NK-92 treated with Interleukin-12 subunit alpha and Interleukin-12 subunit beta, amount 100 ng/mL, for 24 hours (cell line): Measurements from ENCODE around the gene FAM184A.
"Not testable (repeated sequence)": the region's sequence is repeated elsewhere in the genome, so short reads cannot be mapped to it uniquely, and the experiment has no call there.

Experiments used
- DNase-seq: peaks from one replicate; lab custom pipeline; 2025; lab: John Stamatoyannopoulos, UW

FAM184A gene

DNA sequence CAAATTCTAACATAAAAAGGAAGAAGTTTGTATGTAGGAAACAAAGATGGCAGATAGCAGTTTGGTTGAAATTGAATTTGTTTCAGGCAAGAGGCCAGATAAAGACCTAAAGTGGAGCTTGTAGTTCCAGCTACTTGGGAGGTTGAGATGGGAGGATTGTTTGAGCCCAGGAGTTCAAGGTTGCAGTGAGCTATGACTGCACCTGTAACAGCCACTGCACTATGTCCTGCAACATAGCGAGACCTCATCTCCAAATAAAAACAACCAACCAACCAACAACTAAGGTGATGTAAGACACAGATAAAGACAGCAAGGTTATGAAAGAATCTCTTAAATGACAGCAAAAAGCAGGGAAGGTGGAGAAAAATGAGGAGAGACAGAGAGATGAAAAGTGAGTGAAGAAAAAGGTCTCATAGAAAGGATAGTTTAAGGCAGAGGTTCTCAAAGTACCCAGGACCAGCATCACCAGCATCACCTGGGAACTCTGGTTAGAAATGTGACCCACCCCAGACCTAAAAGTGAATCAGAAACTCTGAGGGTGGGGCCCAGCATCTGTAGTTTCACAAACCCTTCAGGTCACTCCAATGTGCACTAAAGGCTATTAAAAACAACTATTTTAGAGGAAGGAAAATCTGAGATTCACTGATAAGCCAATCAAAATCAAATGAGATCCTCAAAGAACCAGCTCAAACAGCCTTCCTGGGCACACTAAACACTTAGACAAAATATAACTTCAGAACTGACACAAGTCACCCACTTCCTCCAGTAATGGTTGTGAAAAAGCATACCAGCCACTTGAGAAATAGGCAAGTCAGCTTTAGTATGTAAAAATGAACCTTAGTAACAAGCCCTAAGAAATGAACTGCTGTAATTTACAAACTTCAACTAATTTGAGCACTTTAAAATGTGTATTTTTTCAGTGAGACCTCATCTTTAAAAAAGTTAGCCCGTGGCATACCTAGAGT lies 57.6 kb downstream of the FAM184A start:
- no peak for DNase-seq

DNA sequence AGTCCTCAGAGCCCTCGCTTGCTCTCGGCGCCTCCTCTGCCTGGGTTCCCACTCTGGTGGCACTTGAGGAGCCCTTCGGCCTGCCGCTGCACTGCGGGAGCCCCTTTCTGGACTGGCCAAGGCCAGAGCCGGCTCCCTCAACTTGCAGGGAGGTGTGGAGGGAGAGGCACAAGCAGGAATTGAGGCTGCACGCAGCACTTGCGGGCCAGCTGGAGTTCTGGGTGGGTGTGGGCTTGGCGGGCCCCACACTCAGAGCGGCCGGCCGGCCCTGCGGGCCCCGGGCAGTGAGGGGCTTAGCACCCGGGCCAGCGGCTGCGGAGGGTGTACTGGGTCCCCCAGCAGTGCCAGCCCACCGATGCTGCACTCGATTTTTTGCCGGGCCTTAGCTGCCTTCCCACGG lies 63.3 kb downstream of the FAM184A start:
- not testable (repeated sequence) for DNase-seq

DNA sequence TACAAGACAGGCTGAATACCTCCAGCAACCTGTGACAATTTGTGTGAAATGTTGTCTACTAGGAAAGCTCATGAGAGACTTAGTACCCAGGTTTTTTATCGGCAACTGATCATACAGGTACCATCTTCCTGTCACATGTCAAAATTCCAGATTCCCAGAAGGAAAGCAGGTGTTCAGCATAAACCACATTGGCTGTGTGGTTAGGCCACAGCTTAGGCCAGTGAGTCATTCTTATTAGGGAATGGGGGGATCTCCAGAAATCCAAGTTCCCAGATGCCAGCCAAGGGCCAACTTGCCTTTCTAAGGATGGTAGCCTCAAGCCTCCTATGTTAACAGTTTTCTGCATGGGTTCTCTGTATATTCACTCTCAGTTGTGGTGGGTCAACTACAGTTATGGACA lies 65.9 kb downstream of the FAM184A start:
- DNase-seq: no peak

DNA sequence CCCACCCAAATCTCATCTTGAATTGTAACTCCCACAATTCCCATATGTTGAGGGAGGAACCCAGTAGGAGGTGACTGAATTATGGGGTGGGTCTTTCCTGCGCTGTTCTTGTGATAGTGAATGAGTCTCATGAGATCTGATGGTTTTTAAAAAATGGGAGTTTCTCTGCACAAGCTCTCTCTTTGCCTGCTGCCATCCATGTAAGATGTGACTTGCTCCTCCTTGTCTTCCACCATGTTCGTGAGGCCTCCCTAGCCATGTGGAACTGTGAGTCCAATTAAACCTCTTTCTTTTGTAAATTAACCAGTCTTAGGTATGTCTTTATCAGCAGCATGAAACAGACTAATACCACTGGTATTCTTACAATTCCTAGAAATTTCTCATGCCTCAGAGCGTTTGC lies 69.2 kb downstream of the FAM184A start:
- DNase-seq: not testable (repeated sequence)

DNA sequence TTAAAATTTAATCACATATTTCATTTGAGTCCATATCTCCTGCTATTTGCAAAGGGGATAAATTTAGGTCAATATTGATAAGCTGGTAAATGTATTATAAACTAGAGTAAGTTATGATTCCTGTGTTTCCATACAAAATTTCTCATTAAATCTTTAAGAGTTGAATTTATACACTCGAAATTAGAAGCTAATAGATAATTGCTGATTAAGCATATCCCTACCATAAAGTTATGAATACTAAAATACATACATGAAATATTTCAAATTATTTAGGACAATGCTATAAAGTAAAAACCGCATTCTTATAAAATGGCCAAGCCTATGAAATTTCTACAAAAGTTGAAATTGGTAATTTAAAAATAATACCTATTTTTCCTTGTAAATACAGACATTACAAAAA lies 71.5 kb downstream of the FAM184A start:
- DNase-seq: no peak

DNA sequence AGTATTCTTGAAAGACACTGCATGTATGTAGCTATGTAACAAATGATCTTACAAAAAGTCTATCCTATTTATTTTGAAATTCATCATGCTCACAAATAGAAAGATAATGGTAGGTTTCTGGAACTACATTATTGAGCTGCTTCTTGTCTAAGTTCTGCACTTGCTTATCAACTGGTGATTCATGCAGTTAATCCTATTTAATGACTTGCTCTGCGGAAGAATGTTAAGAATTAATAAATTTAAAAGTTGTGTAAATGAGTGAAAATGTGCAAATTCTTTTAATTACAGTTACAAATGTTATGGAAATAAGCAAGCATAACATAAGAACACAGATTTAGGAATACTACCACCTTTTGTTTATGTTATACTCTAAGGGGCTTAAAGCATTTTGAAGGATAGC lies 76.4 kb downstream of the FAM184A start:
- DNase-seq: no peak

DNA sequence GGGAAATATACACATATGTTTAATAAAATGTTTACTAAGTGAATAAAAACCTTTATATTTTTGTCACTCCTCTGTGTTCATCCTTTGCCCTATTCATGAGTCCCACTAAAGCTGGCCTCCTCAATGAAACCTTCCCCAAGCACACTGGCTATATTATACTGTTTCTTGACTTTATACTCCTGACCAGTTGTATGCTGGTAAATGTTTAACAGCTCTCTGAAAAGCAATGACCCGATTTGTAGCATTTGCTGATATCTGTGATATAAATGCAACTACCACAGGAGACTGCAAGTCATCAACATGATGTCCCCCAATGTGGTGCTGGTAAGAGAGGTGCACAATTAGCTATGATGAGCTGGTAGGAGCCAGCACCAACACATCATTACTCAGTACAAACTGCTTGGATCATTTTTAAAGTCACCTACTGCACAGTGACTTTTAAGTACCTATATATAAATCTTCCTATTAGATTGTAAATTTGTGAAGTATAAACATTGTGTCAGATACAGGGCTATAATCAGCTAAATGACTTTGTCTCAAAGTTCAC lies 78.9 kb downstream of the FAM184A start:
- DNase-seq: no peak

DNA sequence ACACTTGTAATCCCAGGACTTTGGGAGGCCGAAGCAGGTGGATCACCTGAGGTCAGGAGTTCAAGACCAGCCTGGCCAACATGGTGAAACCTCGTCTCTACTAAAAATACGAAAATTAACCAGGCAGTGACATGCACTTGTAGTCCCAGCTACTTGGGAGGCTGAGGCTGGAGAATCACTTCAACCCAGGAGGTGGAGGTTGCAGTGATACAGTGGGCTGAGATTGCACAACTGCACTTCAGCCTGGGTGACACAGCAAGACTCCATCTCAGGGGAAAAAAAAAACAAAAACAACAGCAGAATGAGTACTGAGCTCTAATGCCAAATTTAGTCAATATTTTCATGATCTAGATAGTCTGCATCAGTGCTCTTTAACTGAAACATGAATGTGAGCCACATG lies 81.0 kb downstream of the FAM184A start:
- DNase-seq: not testable (repeated sequence)

DNA sequence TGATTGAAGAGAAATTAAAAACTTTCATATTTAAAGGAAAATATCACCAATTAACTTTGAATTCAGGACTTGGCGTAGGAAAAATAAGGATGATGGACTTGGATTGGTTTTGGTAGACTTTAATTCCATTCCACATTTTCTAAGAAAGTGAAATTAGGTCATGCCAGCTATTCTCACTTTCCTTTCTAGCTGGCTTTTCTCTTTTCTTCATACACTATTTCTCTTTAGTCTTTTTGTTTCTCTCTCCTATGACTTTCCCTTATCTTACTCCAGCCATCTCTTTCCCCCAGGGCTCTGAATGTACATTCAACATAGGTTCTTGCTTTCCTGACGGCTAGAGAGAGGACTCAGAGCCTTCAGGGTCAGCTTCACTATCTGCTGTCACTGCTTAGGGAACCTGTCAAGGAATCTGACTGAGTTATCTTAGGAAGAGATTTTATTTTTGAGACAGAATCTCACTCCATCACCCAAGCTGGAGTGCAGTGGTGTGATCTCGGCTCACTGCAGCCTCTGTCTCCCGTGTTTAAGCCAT lies 82.1 kb downstream of the FAM184A start:
- DNase-seq: no peak

DNA sequence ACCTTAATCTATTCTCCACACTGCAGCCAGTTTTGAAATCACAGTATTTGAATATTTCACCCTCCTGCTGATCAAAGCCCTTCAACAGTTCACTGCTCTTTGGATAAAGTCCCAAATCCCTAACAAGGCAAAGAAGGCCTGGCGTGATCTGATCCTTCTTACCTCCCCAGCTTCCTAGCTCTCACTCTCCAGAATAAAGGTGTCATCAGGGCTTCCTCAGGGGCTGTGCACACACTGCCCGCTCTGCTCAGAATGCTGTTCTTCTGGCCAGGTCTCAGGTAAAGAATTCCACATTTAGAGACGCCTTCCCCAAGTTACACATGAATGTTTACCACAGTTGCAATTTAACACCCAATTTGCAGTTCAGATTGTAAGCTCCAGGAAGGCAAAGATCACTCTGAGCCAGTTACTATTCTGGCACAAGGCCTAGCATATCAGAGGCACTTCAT lies 84.6 kb downstream of the FAM184A start:
- DNase-seq: no peak

DNA sequence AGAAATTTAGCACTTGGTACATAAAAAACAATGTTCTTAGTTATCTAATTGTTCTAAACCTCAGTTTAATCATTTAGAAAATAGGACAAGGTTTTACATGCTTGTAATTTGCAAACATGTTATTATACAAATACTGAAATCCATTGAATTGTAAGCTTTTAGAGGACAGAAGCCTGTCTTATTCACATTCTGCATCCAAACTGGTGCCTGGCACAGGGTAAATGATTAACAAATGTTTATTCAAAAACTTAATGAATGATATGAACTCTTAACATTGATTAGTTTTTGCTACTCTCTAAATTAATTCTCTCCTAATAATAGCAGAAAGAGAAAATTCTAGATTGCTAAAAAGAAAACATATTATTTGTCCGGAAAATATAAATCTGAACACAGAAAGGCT lies 85.1 kb downstream of the FAM184A start:
- DNase-seq: no peak

DNA sequence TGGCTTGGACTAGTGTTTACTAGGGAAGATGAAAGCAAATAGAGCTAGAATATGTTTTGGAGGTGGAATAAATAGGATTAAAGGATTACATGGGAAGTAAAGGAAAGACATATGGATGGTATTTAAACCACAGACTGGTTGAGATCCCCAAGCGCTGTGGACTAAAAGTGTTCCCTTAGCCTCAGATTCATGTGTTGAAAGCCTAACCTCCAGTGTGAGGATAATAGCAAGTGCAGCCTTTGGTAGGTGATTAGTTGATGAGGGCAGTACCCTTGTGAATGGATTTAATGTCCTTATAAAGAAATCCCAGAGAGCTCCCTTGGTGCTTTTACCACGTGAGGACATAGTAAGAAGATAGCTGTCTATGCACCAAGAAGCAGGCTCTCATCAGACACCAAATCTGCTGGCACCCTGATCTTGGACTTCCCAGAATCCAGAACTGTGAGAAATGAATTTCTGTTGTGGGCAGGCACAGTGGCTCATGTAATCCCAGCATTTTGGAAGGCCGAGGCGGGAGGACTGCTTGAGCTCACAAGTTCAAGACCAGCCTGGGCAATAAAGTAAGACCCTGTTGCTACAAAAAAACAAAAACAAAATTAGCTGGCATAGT lies 86.2 kb downstream of the FAM184A start:
- DNase-seq: no peak

DNA sequence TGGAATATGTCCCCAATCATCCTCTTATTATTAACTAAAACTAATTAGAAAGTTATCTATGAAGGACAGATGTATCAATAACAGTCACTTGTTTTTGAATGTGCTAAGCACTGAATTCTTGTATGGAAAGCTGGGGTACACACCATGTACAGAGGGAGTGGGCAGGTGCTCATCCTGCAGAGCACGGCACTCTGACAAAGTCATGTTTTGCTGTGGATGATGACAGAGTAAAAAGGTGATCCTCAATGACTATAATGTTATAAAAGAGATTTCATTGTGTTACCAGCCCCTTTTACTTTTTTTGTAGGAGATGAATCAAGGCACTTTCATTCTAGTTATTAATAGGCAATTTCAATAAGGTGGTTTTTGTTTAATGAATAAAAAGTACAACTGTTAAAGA lies 92.2 kb downstream of the FAM184A start:
- no peak for DNase-seq

DNA sequence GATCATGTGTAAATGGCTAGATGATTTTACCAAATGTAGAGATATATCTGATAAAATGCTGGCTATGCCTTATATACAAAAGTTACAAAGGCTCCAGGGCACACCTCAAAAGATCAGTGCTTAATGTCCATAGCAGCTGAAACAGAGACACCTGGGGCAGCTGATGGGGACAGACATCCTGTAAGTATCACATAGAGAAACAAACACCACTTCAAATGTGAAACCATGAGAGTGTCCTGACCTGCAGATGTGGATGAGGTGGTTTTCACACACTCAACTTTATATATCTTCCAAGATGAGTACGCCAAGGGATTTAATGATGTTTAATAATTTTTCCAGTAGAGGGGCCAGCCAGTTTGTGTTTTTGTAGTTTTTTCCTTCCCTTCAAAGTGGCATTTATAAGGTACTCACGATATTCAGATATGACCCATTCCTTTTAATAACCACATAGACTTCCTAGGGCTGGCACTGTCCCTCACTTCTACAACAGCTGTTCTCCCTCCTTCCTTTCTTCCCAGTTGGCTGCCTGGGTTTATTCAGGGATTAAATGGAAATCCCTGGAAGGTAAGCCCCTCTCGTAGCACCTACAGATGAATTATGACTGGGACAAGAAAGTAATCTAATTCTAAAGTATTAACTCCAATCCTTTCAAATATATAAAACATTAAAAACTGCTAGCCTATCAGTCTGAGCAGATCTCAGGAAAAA lies 93.2 kb downstream of the FAM184A start:
- DNase-seq: no peak

DNA sequence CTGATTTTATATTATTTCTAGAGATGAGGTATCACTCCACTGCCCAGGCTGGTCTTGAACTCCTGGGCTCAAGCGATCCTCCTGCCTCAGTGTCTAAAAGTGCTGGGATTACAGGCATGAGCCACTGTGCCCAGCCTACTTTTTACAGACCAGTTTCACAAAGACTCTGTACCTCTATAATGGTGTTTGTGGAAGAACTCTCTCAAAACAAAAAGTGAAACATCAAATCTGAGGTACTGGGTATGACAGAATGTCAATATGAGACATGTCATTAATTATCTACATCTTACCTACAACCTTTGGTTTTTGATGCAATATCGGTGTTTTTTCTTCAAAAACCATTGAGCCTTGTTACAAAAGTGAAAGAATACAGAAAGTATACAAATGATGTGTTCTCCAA lies 94.1 kb downstream of the FAM184A start:
- DNase-seq: no peak

DNA sequence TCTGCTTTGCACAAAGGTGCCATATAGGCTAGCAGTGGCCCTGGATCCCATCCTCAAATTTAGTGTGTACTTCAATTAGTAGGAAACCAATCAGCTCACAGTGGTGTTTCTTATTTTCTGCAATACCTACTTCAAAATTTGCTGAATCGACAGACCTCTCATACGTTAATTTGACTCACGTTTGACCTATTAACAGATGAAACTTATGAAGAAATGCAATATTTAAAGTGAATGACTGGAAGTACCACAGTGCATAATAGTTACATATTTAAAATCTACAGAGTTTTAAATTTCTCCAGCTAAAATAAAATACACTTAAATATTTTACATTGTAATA lies 95.9 kb downstream of the FAM184A start:
- no peak for DNase-seq

DNA sequence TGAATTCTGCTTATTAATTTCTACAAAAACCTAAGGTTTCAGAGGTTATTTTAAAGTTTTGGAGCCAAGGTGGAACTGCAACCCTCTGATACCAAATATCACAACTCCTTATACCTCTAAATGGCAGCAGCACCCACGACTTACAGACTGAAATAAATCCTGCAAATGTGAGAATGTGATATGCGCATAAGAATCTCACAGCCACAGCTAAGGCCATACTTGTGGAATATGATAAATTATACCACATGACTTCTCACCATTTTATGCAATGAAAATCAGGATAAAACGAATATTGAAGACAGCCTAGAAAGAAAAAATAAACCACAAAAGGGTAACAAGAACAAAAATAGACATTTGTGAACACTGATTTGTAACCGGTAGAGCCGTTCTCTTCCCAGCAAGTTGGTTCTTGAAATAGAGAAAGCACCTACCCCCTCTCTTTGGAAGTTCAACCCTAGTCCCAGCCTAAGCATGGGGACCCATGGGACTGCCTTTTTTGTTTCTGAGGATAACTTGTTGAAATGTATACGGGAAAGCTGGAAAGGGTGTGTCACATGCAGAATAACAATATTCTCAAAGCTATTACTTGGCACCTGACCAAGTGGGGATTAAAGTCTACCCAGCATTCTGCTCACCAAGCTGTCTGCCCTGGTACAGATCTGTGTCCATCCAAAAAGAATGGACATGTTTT lies 96.4 kb downstream of the FAM184A start:
- DNase-seq: no peak

DNA sequence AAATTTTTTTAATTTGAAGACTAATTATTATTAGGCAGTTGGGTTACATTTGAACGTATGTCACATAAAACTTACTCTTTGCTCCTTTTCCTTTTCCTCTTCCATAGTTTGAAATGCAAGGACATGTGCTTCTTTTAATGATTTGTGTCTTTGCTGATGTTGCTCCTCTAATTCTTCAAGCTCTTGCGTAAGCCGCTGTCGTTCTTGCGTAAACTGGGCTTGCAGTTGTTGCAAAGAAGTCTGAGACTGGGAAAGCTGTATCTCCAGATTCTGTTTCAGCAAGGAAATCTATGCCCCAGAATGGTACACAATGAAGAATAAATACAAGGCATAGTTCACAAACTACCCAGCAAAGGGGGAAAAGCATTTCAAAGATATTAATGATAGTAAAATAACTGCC lies 98.4 kb downstream of the FAM184A start:
- peak; percentile 18 for DNase-seq

DNA sequence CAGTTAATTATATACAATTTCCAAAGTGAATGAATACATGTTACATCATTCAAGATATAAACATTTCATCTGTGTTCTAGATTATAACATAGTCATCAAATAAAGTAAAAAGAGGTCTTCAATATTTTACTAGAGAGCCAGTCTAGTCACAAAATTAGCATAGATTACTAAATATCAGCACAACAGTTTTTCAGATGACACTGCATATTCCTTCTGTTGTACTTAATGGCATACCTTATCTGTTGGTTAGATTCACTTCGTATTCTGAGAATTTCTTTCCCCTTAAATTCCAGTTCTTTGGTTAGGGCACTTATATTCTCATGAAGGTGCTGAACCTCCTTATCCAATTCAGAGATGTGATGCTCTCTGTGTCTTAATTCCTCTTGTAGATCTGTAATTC lies 103.7 kb downstream of the FAM184A start:
- no peak for DNase-seq

DNA sequence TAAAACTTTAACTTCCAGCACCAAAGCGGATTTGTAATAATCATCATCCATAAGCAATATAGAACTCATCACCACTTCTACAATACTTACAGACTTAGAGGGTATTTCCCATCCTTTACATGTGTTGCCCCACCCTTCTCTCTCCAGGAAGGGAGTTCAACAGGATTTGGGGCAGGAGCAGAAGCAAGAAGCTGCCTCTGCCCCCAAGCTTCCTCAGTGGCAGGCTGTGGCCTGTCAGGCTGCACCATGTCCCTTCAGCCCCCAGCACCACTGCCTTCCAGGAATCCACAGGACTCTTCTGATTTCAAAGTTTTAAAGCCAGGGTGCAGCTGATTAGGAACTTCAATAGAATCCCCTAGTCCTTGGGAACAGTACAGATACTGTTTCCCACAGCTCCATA lies 106.8 kb downstream of the FAM184A start:
- DNase-seq: no peak

DNA sequence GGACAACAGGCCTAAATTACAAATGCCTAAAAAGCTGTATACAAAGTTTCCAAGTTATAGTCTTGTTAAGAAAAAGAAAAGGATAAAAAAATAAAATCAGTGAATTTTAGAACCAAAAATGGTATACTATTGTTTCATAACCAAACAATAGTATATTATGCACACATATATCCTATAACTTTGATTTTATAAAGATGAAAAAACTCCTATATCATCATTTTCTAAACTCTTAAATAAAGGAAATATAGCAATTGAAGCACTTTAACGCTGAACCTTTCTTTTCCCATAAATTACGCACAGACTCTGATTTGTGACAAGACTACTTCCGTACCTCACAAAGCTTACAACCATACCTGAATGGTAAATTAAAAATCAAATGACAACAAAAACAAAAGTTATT lies 107.6 kb downstream of the FAM184A start:
- no peak for DNase-seq

DNA sequence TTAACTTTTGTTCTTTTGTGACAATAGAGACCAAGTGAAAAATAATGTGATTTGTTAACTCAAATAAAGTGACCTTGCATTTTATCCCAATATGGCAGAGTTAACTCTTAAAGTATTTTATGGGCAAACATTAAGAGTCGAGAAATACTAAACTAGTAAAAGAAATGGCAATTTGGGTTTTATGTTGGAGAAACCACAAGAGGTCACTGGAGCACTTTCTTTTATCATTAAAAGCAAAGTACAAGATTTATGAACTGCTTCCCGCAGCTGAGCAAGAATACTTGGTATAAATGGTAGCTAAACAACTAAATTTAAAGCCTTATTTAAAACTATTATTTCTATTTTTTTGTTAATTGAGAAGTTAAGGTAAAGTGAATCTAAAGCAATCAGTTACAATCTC lies 110.0 kb downstream of the FAM184A start:
- no peak for DNase-seq
